BJ (cell line): ENCODE data around the gene DIPK1B. TPM values are rescaled to one million over a fixed set of nuclear protein-coding genes. Genes with fewer than 3 reads are reported as not detected.

ENCODE experiments used
- CTCF ChIA-PET: fragments of 350-600 bp; formaldehyde crosslinking; extraction: SDS; loops from one replicate; lab custom pipeline; 2021; ENCODE audit warnings: antibody characterized with exemption, inconsistent platforms; lab: Yijun Ruan, JAX
- POLR2A ChIA-PET: fragments of 300-600 bp; sonication (Branson Sonifier 250); formaldehyde crosslinking; extraction: SDS; loops from one replicate; lab custom pipeline; 2021; ENCODE audit warnings: antibody characterized with exemption; lab: Charles Lee
- DNase-seq: peaks from one replicate; pipeline ENCODE4 v3.0.0-alpha.2; 2011; ENCODE audit warnings: low read depth
- H3K27me3 ChIP-seq: 2 replicates; pipeline ENCODE4 v1.6.0; 2011; ENCODE audit warnings: low read length; ENCODE audit not compliant: control insufficient read depth, insufficient read depth
- H3K36me3 ChIP-seq: 2 replicates; pipeline ENCODE4 v1.5.1; 2011; ENCODE audit warnings: low read length; ENCODE audit not compliant: control insufficient read depth, insufficient read depth
- H3K4me3 ChIP-seq: 2 replicates; pipeline ENCODE4 v1.5.1; 2011; ENCODE audit warnings: low read depth, mild to moderate bottlenecking, control low read depth, low read length
- polyA plus RNA-seq: library from polyadenylated mRNA; depleted of rRNA; stranded (reverse); fragments of >200 nt; gene quantifications from 2 replicates; pipeline ENCODE4 v1.2.3, GENCODE V29; 2011
- TF ChIP-seq, protein P1 (sequence below): IDR thresholded peaks from 2 replicates; pipeline ENCODE4 v1.5.1; 2011; ENCODE audit warnings: low read depth, mild to moderate bottlenecking, control low read depth, inconsistent platforms, low read length, moderate library complexity; ENCODE audit not compliant: insufficient read depth

DIPK1B gene
- polyA plus RNA-seq, 1 experiment: 0.42 TPM

DNA sequence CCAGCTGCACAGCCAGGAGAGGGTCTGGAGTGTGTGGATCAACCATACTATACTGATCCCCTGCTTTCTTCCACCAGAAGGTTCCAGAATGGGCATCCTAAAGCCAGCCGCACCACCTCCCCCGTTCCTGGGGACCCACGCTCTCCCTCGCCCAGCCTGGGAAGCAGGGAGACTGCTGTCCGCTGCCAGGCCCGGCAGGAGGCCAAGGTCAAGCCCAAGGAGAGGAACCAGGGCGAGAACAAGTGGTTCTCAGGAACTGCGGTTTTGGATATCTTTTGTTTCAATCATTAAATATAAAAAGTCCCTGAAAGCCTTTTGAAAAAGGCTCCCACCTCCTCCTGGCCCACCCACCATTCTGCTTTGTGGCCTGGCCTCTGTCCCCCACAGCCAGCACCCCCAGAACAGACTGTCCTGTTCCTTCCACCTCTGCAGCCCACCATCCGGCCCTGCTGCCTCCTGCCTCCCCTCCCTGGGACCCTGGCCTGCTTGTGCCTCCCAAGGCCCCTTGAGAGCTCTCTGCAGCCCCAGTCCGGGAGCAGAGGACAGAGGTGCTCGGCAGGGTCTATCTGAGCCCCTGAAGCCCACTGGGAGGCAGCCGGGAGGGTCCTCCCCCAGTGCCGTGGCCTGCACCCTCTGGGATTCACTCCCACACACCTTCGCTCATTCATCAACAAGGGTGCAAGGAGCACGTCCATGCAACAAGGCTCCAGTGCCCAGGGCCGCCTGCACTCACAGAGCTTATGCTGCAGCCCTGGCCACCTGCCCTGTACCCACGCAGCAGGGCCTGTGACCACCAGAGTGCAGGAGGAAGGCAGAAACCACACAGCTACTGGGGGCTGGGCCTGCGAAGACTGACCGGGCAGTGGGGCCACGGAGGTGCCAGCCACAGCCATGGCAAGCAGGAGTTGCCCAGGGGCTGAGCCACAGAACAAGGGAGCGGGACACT lies 36.6 kb downstream of the DIPK1B start:
- no peak for DNase-seq
- no peak overlapping the region for H3K4me3 ChIP-seq
- TF ChIP-seq, protein P1, sequence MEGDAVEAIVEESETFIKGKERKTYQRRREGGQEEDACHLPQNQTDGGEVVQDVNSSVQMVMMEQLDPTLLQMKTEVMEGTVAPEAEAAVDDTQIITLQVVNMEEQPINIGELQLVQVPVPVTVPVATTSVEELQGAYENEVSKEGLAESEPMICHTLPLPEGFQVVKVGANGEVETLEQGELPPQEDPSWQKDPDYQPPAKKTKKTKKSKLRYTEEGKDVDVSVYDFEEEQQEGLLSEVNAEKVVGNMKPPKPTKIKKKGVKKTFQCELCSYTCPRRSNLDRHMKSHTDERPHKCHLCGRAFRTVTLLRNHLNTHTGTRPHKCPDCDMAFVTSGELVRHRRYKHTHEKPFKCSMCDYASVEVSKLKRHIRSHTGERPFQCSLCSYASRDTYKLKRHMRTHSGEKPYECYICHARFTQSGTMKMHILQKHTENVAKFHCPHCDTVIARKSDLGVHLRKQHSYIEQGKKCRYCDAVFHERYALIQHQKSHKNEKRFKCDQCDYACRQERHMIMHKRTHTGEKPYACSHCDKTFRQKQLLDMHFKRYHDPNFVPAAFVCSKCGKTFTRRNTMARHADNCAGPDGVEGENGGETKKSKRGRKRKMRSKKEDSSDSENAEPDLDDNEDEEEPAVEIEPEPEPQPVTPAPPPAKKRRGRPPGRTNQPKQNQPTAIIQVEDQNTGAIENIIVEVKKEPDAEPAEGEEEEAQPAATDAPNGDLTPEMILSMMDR: no peak
- H3K36me3 ChIP-seq: no peaks in the 10 kb centered on the region
- H3K27me3 ChIP-seq: peaks cover 6% of the 10 kb centered on the region
- ChIA-PET CTCF (interaction anchor here (3.3 kb wide), 1 partner anchor 12 kb away, joined by 13 read pairs; no protein-coding TSS in a partner anchor), POLR2A (no interaction called here)

DNA sequence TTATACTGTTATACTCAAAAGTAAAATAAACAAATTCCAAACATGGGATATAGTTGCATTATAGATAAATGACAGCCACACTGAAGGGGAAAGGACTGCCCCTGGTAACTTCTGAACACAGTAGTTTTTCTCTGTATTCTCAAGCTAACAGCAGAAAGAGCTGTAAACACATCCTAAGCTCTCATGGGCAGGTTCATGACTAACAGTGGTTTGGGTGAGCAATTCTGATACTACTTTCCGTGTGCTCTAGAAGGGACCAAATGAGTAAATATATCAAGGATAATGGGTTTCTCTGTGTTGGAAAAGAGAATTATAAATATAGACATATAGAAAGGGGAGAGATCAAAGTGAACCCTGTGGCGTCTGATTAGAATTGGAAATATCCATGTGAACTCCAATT lies 38.2 kb downstream of the DIPK1B start:
- Histone ChIP-seq H3K36me3 (no peaks in the 10 kb centered on the region), H3K4me3 (no peak overlapping the region), H3K27me3 (peaks cover 6% of the 10 kb centered on the region; the same call in 1 of the 2 replicates)
- TF ChIP-seq, protein P1: no peak
- ChIA-PET POLR2A (no interaction called here), CTCF (interaction anchor here (1.7 to 3.3 kb wide), 3 partner anchors 10 to 17 kb away, joined by 4 to 13 read pairs (median 6); no protein-coding TSS in a partner anchor)
- no peak for DNase-seq

DNA sequence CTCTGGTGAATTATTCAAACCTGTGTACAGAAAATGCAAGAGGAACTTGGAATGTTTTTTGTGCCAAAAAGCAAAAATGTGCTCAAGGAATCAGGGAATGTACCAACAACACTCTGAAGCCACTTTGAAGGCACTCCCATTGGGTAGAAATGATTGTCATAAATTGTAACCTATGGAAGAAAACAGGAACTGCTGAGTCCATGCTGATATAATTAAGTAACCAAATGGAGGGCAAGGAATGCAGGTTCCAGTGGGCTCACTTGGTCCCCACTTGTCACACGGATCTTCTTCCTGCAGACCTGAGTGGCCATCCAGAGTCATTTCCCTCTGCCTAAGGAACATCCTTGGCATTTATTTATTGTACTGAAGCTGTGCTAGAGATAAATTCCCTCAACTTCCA lies 38.9 kb downstream of the DIPK1B start:
- peaks cover 6% of the 10 kb centered on the region; the same call in 1 of the 2 replicates for H3K27me3 ChIP-seq
- TF ChIP-seq, protein P1: no peak
- CTCF ChIA-PET: interaction anchor here (1.7 to 3.3 kb wide), 3 partner anchors 9 to 16 kb away, joined by 4 to 13 read pairs (median 6); no protein-coding TSS in a partner anchor
- POLR2A ChIA-PET: no interaction called here
- no peak overlapping the region for H3K4me3 ChIP-seq
- no peak for DNase-seq
- H3K36me3 ChIP-seq: no peaks in the 10 kb centered on the region

DNA sequence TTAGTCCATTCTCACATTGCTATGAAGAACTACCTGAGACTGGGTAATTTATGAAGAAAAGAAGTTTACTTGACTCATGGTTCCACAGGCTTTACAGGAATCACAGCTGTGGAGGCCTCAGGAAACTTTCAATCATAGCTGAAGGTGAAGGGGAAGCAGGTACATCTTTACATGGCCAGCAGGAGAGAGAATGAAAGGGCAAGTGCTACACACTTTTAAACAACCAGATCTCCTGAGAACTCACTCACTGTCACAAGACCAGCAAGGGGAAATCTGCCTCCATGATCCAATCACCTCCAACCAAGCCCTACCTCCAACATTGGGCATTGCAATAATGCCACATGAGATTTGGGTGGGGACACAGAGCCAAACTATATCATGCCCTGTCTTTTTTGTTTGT lies 39.4 kb downstream of the DIPK1B start:
- Histone ChIP-seq H3K4me3 (no peak overlapping the region), H3K36me3 (no peaks in the 10 kb centered on the region), H3K27me3 (peaks cover 6% of the 10 kb centered on the region; the same call in 1 of the 2 replicates)
- ChIA-PET CTCF (interaction anchor here (1.7 to 3.3 kb wide), 2 partner anchors 9 to 16 kb away, joined by 4 to 13 read pairs; no protein-coding TSS in a partner anchor), POLR2A (no interaction called here)
- DNase-seq: no peak
- TF ChIP-seq, protein P1: no peak
